Psoas muscle (tissue), 8 donors: ENCODE measurements around the gene THRB. TPM values are rescaled to one million over a fixed set of nuclear protein-coding genes. Genes with fewer than 3 reads are reported as not detected.

Source experiments
- ATAC-seq, 4 donors: fragments of 200-7000 bp; cut with Tn5 transposase; one replicate each; pipeline ENCODE4 v1.9.1; 2020; ENCODE audit warnings: moderate library complexity in 3 of 4, mild to moderate bottlenecking in 2 of 4
- DNase-seq, 2 donors: peaks; one replicate each; pipeline ENCODE4 v3.0.0-alpha.2; 2020
- H3K27ac ChIP-seq: fragments of 200-600 bp; one replicate; pipeline ENCODE4 v1.8.0; 2022
- H3K27me3 ChIP-seq, 3 donors: fragments of 200-600 bp in 1 of 3; one replicate each; pipeline versions ENCODE4 v1.6.1 to v1.8.0; 2013 to 2022; ENCODE audit warnings: low read length in 2 of 3, mild to moderate bottlenecking in 2 of 3, moderate library complexity in 1 of 3; ENCODE audit not compliant: insufficient read depth in 3 of 3
- H3K36me3 ChIP-seq, 2 donors: fragments of 200-600 bp in 1 of 2; one replicate each; pipeline versions ENCODE4 v1.6.1 to v1.8.0; 2013 to 2022; ENCODE audit warnings: low read depth in 1 of 2, mild to moderate bottlenecking in 1 of 2, moderate library complexity in 1 of 2; ENCODE audit not compliant: insufficient read depth in 1 of 2
- H3K4me1 ChIP-seq: fragments of 200-600 bp; one replicate; pipeline ENCODE4 v1.8.0; 2022
- H3K4me3 ChIP-seq: fragments of 200-600 bp; one replicate; pipeline ENCODE4 v1.8.0; 2022; ENCODE audit warnings: mild to moderate bottlenecking
- H3K9me3 ChIP-seq: fragments of 200-600 bp; one replicate; pipeline ENCODE4 v1.8.0; 2022
- WGBS, 3 donors: extraction: QIAGEN DNeasy Blood & Tissue Kit; methylation state at CpG; one replicate each; pipeline versions ENCODE4 v1.1.6 to v1.1.7; 2013; 5-methylcytosine and 5-hydroxymethylcytosine counted together
- intact Hi-C, 2 donors: fragments of 100-400 bp; cut with DNase I; formaldehyde crosslinking; loops; one replicate each; pipeline versions ENCODE4 v1.11.0 to v1.14.2; 2022
- polyA plus RNA-seq, 3 donors: library from polyadenylated mRNA; stranded (reverse); fragments of 200-250 nt; gene quantifications; one replicate each; pipeline ENCODE4 v1.2.3, GENCODE V29; 2013
- total RNA-seq, 4 donors: library from RNA; stranded (reverse); fragmentation: NEBNext Ultra II Directional in 2 of 4; extraction: Animal tissue kit (Norgen Biotek cat#: 25700) in 2 of 4; gene quantifications; one replicate each; pipeline versions ENCODE4 v1.2.1 to v1.2.4, GENCODE V29; 2021 to 2023
- TF ChIP-seq, protein P1 (sequence below): fragments of 200-600 bp; IDR thresholded peaks from one replicate; pipeline ENCODE4 v1.8.0; 2022; ENCODE audit warnings: antibody characterized with exemption
- donor health status: healthy with polysubstance abuse.
- donor health status: DM: no; HTN: no; CAD: no; lungs with moderate emphysema.
- donor health status: Bipolar disorder and iron deficiency.
- donor health status: healthy.
- donor health status: DM: yes; HTN: yes; CAD: no.
- donor health status: DM: no; HTN: no; CAD: no.
- donor health status: DM: no; HTN: no; CAD: no.
- donor health status: DM: yes; HTN: yes; CAD: no.

Gene THRB
- total and polyA plus RNA-seq, 7 donors, result 11.5 to 38.6 (median 31.4) TPM

DNA sequence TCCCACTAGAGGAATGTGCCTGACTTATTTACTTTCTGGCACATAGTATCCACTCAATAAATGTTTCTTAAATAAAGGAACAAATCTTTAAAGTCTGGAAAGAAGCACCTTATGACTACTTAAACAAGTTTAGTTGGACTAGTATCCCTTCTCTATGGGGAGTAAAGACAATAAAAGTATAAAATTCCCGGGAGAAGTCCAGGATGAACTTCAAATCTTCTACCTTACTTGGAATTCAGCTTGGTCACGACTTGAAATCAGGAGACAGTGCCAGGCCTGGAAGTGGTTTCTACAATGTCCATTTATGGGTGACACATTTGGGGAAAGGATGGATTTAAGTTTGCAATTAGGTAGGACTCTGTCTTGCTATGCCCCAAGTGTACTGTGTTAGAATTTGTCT is 353.1 kb downstream of the THRB start:
- 70 to 86% (median 73%) methylated on average over 2 of the region's 2 CpGs for WGBS, 3 donors
- intact Hi-C loops, result no loop called here
- H3K9me3 ChIP-seq, result no peaks in the 10 kb centered on the region
- H3K27me3 ChIP-seq, result no peaks in the 10 kb centered on the region
- no peak overlapping the region for H3K4me3 ChIP-seq
- no peak overlapping the region for H3K27ac ChIP-seq
- ATAC-seq (no peak), DNase-seq (no peak)
- TF ChIP-seq, protein P1, sequence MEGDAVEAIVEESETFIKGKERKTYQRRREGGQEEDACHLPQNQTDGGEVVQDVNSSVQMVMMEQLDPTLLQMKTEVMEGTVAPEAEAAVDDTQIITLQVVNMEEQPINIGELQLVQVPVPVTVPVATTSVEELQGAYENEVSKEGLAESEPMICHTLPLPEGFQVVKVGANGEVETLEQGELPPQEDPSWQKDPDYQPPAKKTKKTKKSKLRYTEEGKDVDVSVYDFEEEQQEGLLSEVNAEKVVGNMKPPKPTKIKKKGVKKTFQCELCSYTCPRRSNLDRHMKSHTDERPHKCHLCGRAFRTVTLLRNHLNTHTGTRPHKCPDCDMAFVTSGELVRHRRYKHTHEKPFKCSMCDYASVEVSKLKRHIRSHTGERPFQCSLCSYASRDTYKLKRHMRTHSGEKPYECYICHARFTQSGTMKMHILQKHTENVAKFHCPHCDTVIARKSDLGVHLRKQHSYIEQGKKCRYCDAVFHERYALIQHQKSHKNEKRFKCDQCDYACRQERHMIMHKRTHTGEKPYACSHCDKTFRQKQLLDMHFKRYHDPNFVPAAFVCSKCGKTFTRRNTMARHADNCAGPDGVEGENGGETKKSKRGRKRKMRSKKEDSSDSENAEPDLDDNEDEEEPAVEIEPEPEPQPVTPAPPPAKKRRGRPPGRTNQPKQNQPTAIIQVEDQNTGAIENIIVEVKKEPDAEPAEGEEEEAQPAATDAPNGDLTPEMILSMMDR, result no peak
- peaks cover 2 to 25% of the 10 kb centered on the region in 2 donors for H3K36me3 ChIP-seq
- H3K4me1 ChIP-seq, result peaks cover 63% of the 10 kb centered on the region

- 29 to 50% (median 36%) methylated on average over 4 of the region's 4 CpGs for WGBS, 3 donors
- ATAC-seq (peak in 1 of 4 donors; percentile 77), DNase-seq (no peak)
- Histone ChIP-seq H3K4me1 (peaks cover 52% of the 10 kb centered on the region), H3K4me3 (no peak overlapping the region), H3K27ac (peak overlapping the region; percentile 74), H3K9me3 (no peaks in the 10 kb centered on the region), H3K27me3 (no peaks in the 10 kb centered on the region), H3K36me3 (peaks cover 2 to 25% of the 10 kb centered on the region in 2 donors)
- TF ChIP-seq, protein P1, result no peak
- intact Hi-C loops, result no loop called here
These were observed 354.9 kb downstream of the THRB start for GRCh38 chr3:24139463-24140412.

DNA sequence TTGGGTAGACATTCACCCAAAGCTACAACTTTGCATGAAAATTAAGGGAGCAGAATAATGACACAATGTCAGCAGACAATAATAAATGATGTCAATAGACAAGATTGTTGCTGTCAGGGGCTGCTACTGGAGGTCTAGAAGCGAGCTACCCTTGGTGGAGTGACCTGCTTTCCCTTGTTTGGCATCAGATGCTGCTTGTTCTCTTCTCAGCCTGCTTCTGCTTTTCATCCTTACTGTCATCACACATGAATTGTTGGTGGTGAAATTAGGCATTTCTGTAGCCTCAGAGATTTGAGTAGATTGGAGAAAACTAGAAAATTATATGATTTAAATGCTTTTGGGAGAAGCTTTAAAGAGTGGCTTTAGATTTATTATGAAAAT is 355.8 kb downstream of the THRB start:
- 83 to 89% (median 86%) methylated on average over 1 of the region's 1 CpG for WGBS, 3 donors
- no peak overlapping the region for H3K4me3 ChIP-seq
- H3K27ac ChIP-seq, result peak overlapping the region; percentile 74
- H3K4me1 ChIP-seq, result peaks cover 48% of the 10 kb centered on the region
- DNase-seq (no peak), ATAC-seq (no peak)
- peaks cover 2 to 25% of the 10 kb centered on the region in 2 donors for H3K36me3 ChIP-seq
- TF ChIP-seq, protein P1, result no peak
- H3K27me3 ChIP-seq, result no peaks in the 10 kb centered on the region
- intact Hi-C loops, result no loop called here
- H3K9me3 ChIP-seq, result no peaks in the 10 kb centered on the region

GRCh38 chr3:24137958-24138875 is 356.4 kb downstream of the THRB start:
- intact Hi-C loops, result no loop called here
- TF ChIP-seq, protein P1, result no peak
- ATAC-seq, result peak; percentile 59 to 84 (median 68)

More at GRCh38 chr3:24137958-24138875, 356.4 kb downstream of the THRB start:
- no peaks in the 10 kb centered on the region for H3K9me3 ChIP-seq
- H3K27ac ChIP-seq, result peak overlapping the region; percentile 74
- no peak for DNase-seq
- no peak overlapping the region for H3K4me3 ChIP-seq
- peaks cover 48% of the 10 kb centered on the region for H3K4me1 ChIP-seq
- H3K36me3 ChIP-seq, result peaks cover 0 to 28% of the 10 kb centered on the region in 2 donors
- H3K27me3 ChIP-seq, result no peaks in the 10 kb centered on the region
- 46 to 55% (median 48%) methylated on average over 6 of the region's 6 CpGs for WGBS, 3 donors
